Mesendoderm (in vitro differentiated cells): ENCODE data around the gene ABO. TPM values are rescaled to one million over a fixed set of nuclear protein-coding genes. Genes with fewer than 3 reads are reported as not detected.

Experiments
- DNase-seq: peaks from one replicate; pipeline ENCODE4 v3.0.0; 2013
- H2AK5ac ChIP-seq: 2 replicates; pipeline ENCODE4 v1.6.1; 2013; ENCODE audit warnings: low read length, inconsistent platforms
- H2BK120ac ChIP-seq: 2 replicates; pipeline ENCODE4 v1.6.1; 2013; ENCODE audit warnings: low read depth, mild to moderate bottlenecking, low read length, moderate library complexity, mixed read lengths
- H2BK15ac ChIP-seq: replicated peaks from 2 replicates; pipeline ENCODE4 v1.6.1; 2013; ENCODE audit warnings: low read depth, mild to moderate bottlenecking, moderate library complexity
- H2BK5ac ChIP-seq: 2 replicates; pipeline ENCODE4 v1.6.1; 2013; ENCODE audit warnings: low read length, inconsistent platforms
- H3K18ac ChIP-seq: 2 replicates; pipeline ENCODE4 v1.6.1; 2013; ENCODE audit warnings: mild to moderate bottlenecking, low read length, mixed read lengths
- H3K23ac ChIP-seq: one replicate; pipeline ENCODE4 v1.6.1; 2013; ENCODE audit warnings: low read length
- H3K27ac ChIP-seq: 2 replicates; pipeline ENCODE4 v1.5.1; 2013; ENCODE audit warnings: low read depth, mild to moderate bottlenecking, inconsistent platforms, low read length, moderate library complexity
- H3K27me3 ChIP-seq: 2 replicates; pipeline ENCODE4 v1.6.1; 2013; ENCODE audit warnings: low read length, control low read depth, mild to moderate bottlenecking, inconsistent platforms; ENCODE audit not compliant: insufficient read depth, poor library complexity
- H3K36me3 ChIP-seq: 2 replicates; pipeline ENCODE4 v1.6.1; 2013; ENCODE audit warnings: low read length, inconsistent platforms; ENCODE audit not compliant: control insufficient read depth, insufficient read depth
- H3K4ac ChIP-seq: one replicate; pipeline ENCODE4 v1.6.1; 2013; ENCODE audit warnings: low read depth, mild to moderate bottlenecking, low read length, moderate library complexity
- H3K4me1 ChIP-seq: 2 replicates; pipeline ENCODE4 v1.6.1; 2013; ENCODE audit warnings: low read depth, low read length, inconsistent platforms; ENCODE audit not compliant: control insufficient read depth
- H3K4me2 ChIP-seq: 2 replicates; pipeline ENCODE4 v1.6.1; 2013; ENCODE audit warnings: low read length
- H3K4me3 ChIP-seq: 2 replicates; pipeline ENCODE4 v1.5.1; 2013; ENCODE audit warnings: mild to moderate bottlenecking, low read length
- H3K56ac ChIP-seq: one replicate; pipeline ENCODE4 v1.6.1; 2013; ENCODE audit warnings: low read length
- H3K79me1 ChIP-seq: 2 replicates; pipeline ENCODE4 v1.6.1; 2013; ENCODE audit warnings: low read length, inconsistent platforms
- H3K79me2 ChIP-seq: 2 replicates; pipeline ENCODE4 v1.6.1; 2013; ENCODE audit warnings: mild to moderate bottlenecking, low read length; ENCODE audit not compliant: control insufficient read depth, insufficient read depth
- H3K9ac ChIP-seq: 2 replicates; pipeline ENCODE4 v1.6.1; 2013; ENCODE audit warnings: low read length, inconsistent platforms
- H4K5ac ChIP-seq: one replicate; pipeline ENCODE4 v1.6.1; 2013; ENCODE audit warnings: low read length
- H4K8ac ChIP-seq: one replicate; pipeline ENCODE4 v1.6.1; 2013; ENCODE audit warnings: low read depth, mild to moderate bottlenecking, control low read depth, low read length, moderate library complexity
- WGBS: extraction: QIAGEN DNeasy Blood & Tissue Kit; methylation state at CpG from one replicate; pipeline ENCODE4 v1.1.7; 2013; ENCODE audit warnings: low lambda C conversion rate, missing lambda C conversion rate; ENCODE audit not compliant: insufficient coverage; ENCODE audit errors: extremely low coverage; 5-methylcytosine and 5-hydroxymethylcytosine counted together
- polyA plus RNA-seq, 2 experiments: library from polyadenylated mRNA; stranded (reverse); fragments of 200-250 nt; gene quantifications; one replicate each; pipeline ENCODE4 v1.2.3, GENCODE V29; 2013

Gene ABO
- 0.01 TPM for polyA plus RNA-seq (2013, experiment 1 of 2)
- 0.01 TPM for polyA plus RNA-seq (2013, experiment 2 of 2)

- Histone ChIP-seq H3K36me3 (no peaks in the 10 kb centered on the region), H3K4me2 (peak within 1 kb of the TSS; percentile 40), H4K5ac (no peak within 1 kb of the TSS), H3K79me1 (no peaks in the 10 kb centered on the region), H3K4me1 (no peaks in the 10 kb centered on the region), H3K4me3 (no peak within 1 kb of the TSS), H3K27me3 (peaks cover 27% of the 10 kb centered on the region), H2BK120ac (no peak within 1 kb of the TSS), H4K8ac (no peak within 1 kb of the TSS), H3K9ac (peak within 1 kb of the TSS; percentile 38), H3K23ac (no peak within 1 kb of the TSS), H3K4ac (no peak within 1 kb of the TSS), H2BK15ac (no peak within 1 kb of the TSS), H3K79me2 (no peaks in the 10 kb centered on the region), H3K56ac (peak within 1 kb of the TSS; percentile 60), H3K27ac (no peak within 1 kb of the TSS), H2AK5ac (no peak within 1 kb of the TSS), H3K18ac (peak within 1 kb of the TSS; percentile 16), H2BK5ac (no peak within 1 kb of the TSS)
- peak; percentile 40 for DNase-seq
- WGBS, result no CpG with 5 or more reads among the region's 110 CpGs
Measured at GRCh38 chr9:133275105-133276000, at the start of gene ABO. Gene ABO (minus strand): TSS chr9:133275201.

- Histone ChIP-seq H3K4me2 (no peak overlapping the region), H3K27ac (no peak overlapping the region), H4K8ac (no peak overlapping the region), H2BK120ac (no peak overlapping the region), H3K4me3 (no peak overlapping the region), H3K27me3 (no peaks in the 10 kb centered on the region), H2BK15ac (no peak overlapping the region), H3K23ac (no peak overlapping the region), H3K79me1 (no peaks in the 10 kb centered on the region), H2AK5ac (no peak overlapping the region), H3K79me2 (no peaks in the 10 kb centered on the region), H3K36me3 (no peaks in the 10 kb centered on the region), H3K4me1 (no peaks in the 10 kb centered on the region), H3K9ac (no peak overlapping the region), H3K56ac (no peak overlapping the region), H4K5ac (no peak overlapping the region), H3K4ac (no peak overlapping the region), H3K18ac (no peak overlapping the region), H2BK5ac (no peak overlapping the region)
- WGBS, result no CpG with 5 or more reads among the region's 13 CpGs
- no peak for DNase-seq
Measured at GRCh38 chr9:133323991-133324703, 49.1 kb upstream of the ABO start.

- no peaks in the 10 kb centered on the region for H3K36me3 ChIP-seq
- no peaks in the 10 kb centered on the region for H3K79me2 ChIP-seq
- H3K27ac ChIP-seq, result no peak overlapping the region
- no peak overlapping the region for H3K4me3 ChIP-seq
- H3K4me2 ChIP-seq, result no peak overlapping the region
- H3K79me1 ChIP-seq, result no peaks in the 10 kb centered on the region
- H4K8ac ChIP-seq, result no peak overlapping the region
- no peaks in the 10 kb centered on the region for H3K27me3 ChIP-seq
- no peak overlapping the region for H3K23ac ChIP-seq
- H3K9ac ChIP-seq, result no peak overlapping the region
- no peak overlapping the region for H2AK5ac ChIP-seq
- H2BK120ac ChIP-seq, result no peak overlapping the region
- no peak for DNase-seq
- no peaks in the 10 kb centered on the region for H3K4me1 ChIP-seq
- H4K5ac ChIP-seq, result no peak overlapping the region
- no peak overlapping the region for H2BK15ac ChIP-seq
- WGBS, result no CpG with 5 or more reads among the region's 10 CpGs
- no peak overlapping the region for H3K18ac ChIP-seq
- H3K4ac ChIP-seq, result no peak overlapping the region
- no peak overlapping the region for H2BK5ac ChIP-seq
- H3K56ac ChIP-seq, result no peak overlapping the region
Measured at GRCh38 chr9:133323211-133323610, 48.2 kb upstream of the ABO start.

GRCh38 chr9:133322701-133323100 lies 47.7 kb upstream of the ABO start:
- Histone ChIP-seq H3K56ac (no peak overlapping the region), H3K27ac (no peak overlapping the region), H3K4me2 (no peak overlapping the region), H4K5ac (no peak overlapping the region), H2BK120ac (no peak overlapping the region), H3K79me1 (no peaks in the 10 kb centered on the region), H3K27me3 (no peaks in the 10 kb centered on the region), H2BK5ac (no peak overlapping the region), H3K4me1 (no peaks in the 10 kb centered on the region), H4K8ac (no peak overlapping the region), H2AK5ac (no peak overlapping the region), H3K4ac (no peak overlapping the region), H3K79me2 (no peaks in the 10 kb centered on the region), H3K36me3 (no peaks in the 10 kb centered on the region), H3K23ac (no peak overlapping the region), H2BK15ac (no peak overlapping the region), H3K18ac (no peak overlapping the region), H3K9ac (no peak overlapping the region), H3K4me3 (no peak overlapping the region)
- DNase-seq, result no peak
- WGBS, result no CpG with 5 or more reads among the region's 14 CpGs

- H2BK120ac ChIP-seq, result no peak overlapping the region
- H3K4ac ChIP-seq, result no peak overlapping the region
- no peak overlapping the region for H4K8ac ChIP-seq
- no peak overlapping the region for H3K4me3 ChIP-seq
- no peaks in the 10 kb centered on the region for H3K79me2 ChIP-seq
- no peaks in the 10 kb centered on the region for H3K27me3 ChIP-seq
- H2BK5ac ChIP-seq, result no peak overlapping the region
- no peak for DNase-seq
- no peak overlapping the region for H2AK5ac ChIP-seq
- H2BK15ac ChIP-seq, result no peak overlapping the region
- no peak overlapping the region for H3K56ac ChIP-seq
- H3K18ac ChIP-seq, result no peak overlapping the region
- no CpG with 5 or more reads among the region's 13 CpGs for WGBS
- no peak overlapping the region for H3K4me2 ChIP-seq
- H3K4me1 ChIP-seq, result no peaks in the 10 kb centered on the region
- no peaks in the 10 kb centered on the region for H3K79me1 ChIP-seq
- no peaks in the 10 kb centered on the region for H3K36me3 ChIP-seq
- H4K5ac ChIP-seq, result no peak overlapping the region
- no peak overlapping the region for H3K9ac ChIP-seq
- H3K23ac ChIP-seq, result no peak overlapping the region
- H3K27ac ChIP-seq, result no peak overlapping the region
Measured at GRCh38 chr9:133321411-133321935, 46.5 kb upstream of the ABO start.
